ENCODE data around the gene AKAP13. TPM values are rescaled to one million over a fixed set of nuclear protein-coding genes. Genes with fewer than 3 reads are reported as not detected.

AKAP13 gene
- total and polyA plus RNA-seq, 5 donors from 2014 or later: 106 to 482 (median 112) TPM

DNA sequence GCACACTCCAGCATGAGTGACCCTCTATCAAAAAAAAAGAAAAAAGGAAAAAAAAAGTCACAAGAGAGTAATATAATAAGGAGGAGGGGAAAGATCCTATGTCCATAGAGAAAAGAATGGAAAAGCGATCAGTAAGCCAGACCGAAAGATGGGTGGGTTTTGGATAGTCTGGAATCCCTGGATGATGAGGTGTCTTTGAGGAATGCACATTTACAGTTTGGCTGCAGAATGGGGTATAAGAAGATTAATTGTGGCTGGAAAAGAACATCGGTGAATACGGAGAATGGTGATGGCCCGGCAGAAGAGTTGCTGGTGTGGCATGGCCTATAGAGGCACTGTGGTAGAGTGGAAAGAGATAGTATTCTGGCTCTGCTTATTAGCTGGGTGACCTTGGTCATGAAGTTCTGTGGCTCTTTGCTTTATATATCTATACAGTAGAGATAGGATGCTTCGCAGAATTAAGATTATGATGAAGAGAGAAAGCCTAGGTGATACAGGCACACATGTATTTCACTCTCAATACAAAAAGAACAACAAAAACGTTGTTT is 187.9 kb downstream of the AKAP13 start:
- DNase-seq (no peak), ATAC-seq (ENCODE audit: low read depth in 2 of 2) (no peak)
- Mint-ChIP-seq H3K36me3 (peaks cover 11% of the 10 kb centered on the region), H3K27ac (peak overlapping the region in 1 of 3 donors; percentile 23), H3K4me1 (peaks cover 30 to 38% (median 34%) of the 10 kb centered on the region in 4 donors), H3K4me3 (no peak overlapping the region), H3K27me3 (no peaks in the 10 kb centered on the region), H3K9me3 (no peaks in the 10 kb centered on the region)
- Histone ChIP-seq H3K9me3 (ENCODE audit: control insufficient read depth in 2 of 2, low read length in 2 of 2) (no peaks in the 10 kb centered on the region), H3K4me1 (ENCODE audit: control insufficient read depth, insufficient read depth, low read length, poor library complexity, severe bottlenecking) (no peaks in the 10 kb centered on the region), H3K27ac (ENCODE audit: insufficient read depth, low read length, poor library complexity, severe bottlenecking) (no peak overlapping the region), H3K4me3 (ENCODE audit: low read depth, low read length) (no peak overlapping the region), H3K36me3 (ENCODE audit: control insufficient read depth, insufficient read depth, low read length) (peaks cover 4% of the 10 kb centered on the region), H3K27me3 (ENCODE audit: control insufficient read depth, insufficient read depth, low read length) (no peaks in the 10 kb centered on the region)

DNA sequence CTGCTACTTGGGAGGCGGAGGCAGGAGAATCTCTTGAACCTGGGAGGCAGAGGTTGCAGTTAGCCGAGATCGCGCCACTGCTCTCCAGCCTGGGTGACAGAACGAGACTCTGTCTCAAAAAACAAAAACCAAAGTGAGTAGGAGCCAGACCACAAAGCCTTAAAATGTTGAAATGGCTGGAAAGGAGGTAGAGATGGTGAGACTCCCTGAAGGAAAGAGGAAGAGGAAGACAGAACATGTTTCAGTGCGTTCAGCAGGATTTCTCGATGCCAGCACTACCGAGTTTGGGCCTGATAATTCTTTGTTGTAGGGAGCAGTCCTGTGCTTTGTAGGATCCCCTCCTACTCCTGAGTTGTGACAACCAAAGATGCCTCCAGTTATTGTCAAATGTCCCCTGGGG is 189.9 kb downstream of the AKAP13 start:
- H3K27ac ChIP-seq (ENCODE audit: insufficient read depth, low read length, poor library complexity, severe bottlenecking): no peak overlapping the region

DNA sequence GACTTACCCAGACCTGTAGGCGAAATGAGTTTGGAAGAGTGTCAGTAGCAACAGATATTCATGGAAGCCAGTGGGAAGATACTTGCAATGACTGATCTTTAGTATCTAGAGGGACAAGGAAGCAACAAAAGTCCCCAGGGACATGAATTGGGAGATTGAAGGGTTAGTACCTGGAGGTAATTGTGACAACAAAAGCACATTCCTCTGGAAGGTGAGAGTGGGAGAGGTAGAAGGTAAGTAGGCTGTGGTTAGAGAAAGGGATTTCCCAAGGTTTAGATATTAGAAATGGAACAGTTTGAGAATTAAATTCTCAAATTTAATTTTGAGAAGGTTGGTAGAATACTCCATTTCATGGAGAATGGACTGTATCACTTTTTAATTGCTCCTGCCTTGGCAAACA is 191.4 kb downstream of the AKAP13 start:
- H3K4me1 Mint-ChIP-seq: peaks cover 16 to 38% (median 28%) of the 10 kb centered on the region in 4 donors
- Histone ChIP-seq H3K36me3 (ENCODE audit: control insufficient read depth, insufficient read depth, low read length) (peaks cover 8% of the 10 kb centered on the region), H3K9me3 (ENCODE audit: control insufficient read depth in 2 of 2, low read length in 2 of 2) (no peaks in the 10 kb centered on the region), H3K4me1 (ENCODE audit: control insufficient read depth, insufficient read depth, low read length, poor library complexity, severe bottlenecking) (no peaks in the 10 kb centered on the region), H3K4me3 (ENCODE audit: low read depth, low read length) (no peak overlapping the region), H3K27ac (ENCODE audit: insufficient read depth, low read length, poor library complexity, severe bottlenecking) (no peak overlapping the region), H3K27me3 (ENCODE audit: control insufficient read depth, insufficient read depth, low read length) (no peaks in the 10 kb centered on the region)
- peak overlapping the region; percentile 16 to 44 (median 34) for H3K27ac Mint-ChIP-seq
- H3K27me3 Mint-ChIP-seq: no peaks in the 10 kb centered on the region
- peaks cover 11% of the 10 kb centered on the region for H3K36me3 Mint-ChIP-seq
- ATAC-seq (ENCODE audit: low read depth in 2 of 2) (no peak), DNase-seq (no peak)
- no peak overlapping the region for H3K4me3 Mint-ChIP-seq
- no peaks in the 10 kb centered on the region for H3K9me3 Mint-ChIP-seq

More for the DNA sequence above, 189.9 kb downstream of the AKAP13 start:
- no peaks in the 10 kb centered on the region for H3K4me1 ChIP-seq (ENCODE audit: control insufficient read depth, insufficient read depth, low read length, poor library complexity, severe bottlenecking)
- DNase-seq (no peak), ATAC-seq (ENCODE audit: low read depth in 2 of 2) (no peak)
- no peaks in the 10 kb centered on the region for H3K9me3 ChIP-seq (ENCODE audit: control insufficient read depth in 2 of 2, low read length in 2 of 2)
- Mint-ChIP-seq H3K4me3 (no peak overlapping the region), H3K27ac (peak overlapping the region in 2 of 3 donors; percentile 30 to 67), H3K36me3 (peaks cover 11% of the 10 kb centered on the region), H3K9me3 (no peaks in the 10 kb centered on the region), H3K27me3 (no peaks in the 10 kb centered on the region), H3K4me1 (peaks cover 16 to 33% (median 32%) of the 10 kb centered on the region in 4 donors)
- peaks cover 3% of the 10 kb centered on the region for H3K36me3 ChIP-seq (ENCODE audit: control insufficient read depth, insufficient read depth, low read length)
- no peak overlapping the region for H3K4me3 ChIP-seq (ENCODE audit: low read depth, low read length)
- no peaks in the 10 kb centered on the region for H3K27me3 ChIP-seq (ENCODE audit: control insufficient read depth, insufficient read depth, low read length)

DNA sequence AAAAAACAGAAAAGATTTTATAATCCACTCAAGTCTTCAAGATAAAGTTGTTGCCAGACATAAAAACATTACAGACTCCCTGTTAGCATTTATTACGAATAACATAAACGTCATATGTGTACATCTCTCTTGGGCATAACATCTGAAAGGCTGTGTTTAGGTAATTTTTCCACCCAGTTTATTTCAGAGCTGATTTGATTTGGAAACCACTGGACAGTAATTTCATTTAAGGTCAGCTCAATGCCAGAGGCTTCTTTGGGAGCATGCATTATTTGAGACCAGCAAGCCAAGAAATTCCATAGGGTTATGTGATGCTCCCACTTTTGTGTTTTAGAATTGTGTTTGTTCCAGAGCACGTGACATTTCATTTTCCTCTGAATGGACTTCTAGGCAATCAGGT is 196.0 kb downstream of the AKAP13 start:
- Mint-ChIP-seq H3K27me3 (no peaks in the 10 kb centered on the region), H3K9me3 (no peaks in the 10 kb centered on the region), H3K27ac (peak overlapping the region in 1 of 3 donors; percentile 16), H3K4me1 (peaks cover 13 to 43% (median 33%) of the 10 kb centered on the region in 4 donors), H3K36me3 (peaks cover 9% of the 10 kb centered on the region), H3K4me3 (no peak overlapping the region)
- Histone ChIP-seq H3K36me3 (ENCODE audit: control insufficient read depth, insufficient read depth, low read length) (peaks cover 22% of the 10 kb centered on the region), H3K27ac (ENCODE audit: insufficient read depth, low read length, poor library complexity, severe bottlenecking) (no peak overlapping the region), H3K4me1 (ENCODE audit: control insufficient read depth, insufficient read depth, low read length, poor library complexity, severe bottlenecking) (peaks cover 16% of the 10 kb centered on the region), H3K9me3 (ENCODE audit: control insufficient read depth in 2 of 2, low read length in 2 of 2) (no peaks in the 10 kb centered on the region), H3K27me3 (ENCODE audit: control insufficient read depth, insufficient read depth, low read length) (no peaks in the 10 kb centered on the region), H3K4me3 (ENCODE audit: low read depth, low read length) (no peak overlapping the region)
- DNase-seq (no peak), ATAC-seq (ENCODE audit: low read depth in 2 of 2) (no peak)

DNA sequence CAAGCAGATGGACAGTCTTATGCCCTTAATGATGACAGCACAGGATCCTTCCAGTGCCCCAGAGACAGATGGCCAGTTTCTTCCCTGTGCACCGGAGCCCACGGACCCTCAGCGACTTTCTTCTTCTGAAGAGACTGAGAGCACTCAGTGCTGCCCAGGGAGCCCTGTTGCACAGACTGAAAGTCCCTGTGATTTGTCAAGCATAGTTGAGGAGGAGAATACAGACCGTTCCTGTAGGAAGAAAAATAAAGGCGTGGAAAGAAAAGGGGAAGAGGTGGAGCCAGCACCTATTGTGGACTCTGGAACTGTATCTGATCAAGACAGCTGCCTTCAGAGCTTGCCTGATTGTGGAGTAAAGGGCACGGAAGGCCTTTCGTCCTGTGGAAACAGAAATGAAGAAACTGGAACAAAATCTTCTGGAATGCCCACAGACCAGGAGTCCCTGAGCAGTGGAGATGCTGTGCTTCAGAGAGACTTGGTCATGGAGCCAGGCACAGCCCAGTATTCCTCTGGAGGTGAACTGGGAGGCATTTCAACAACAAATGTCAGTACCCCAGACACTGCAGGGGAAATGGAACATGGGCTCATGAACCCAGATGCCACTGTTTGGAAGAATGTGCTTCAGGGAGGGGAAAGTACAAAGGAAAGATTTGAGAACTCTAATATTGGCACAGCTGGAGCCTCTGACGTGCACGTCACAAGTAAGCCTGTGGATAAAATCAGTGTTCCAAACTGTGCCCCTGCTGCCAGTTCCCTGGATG is 198.7 kb downstream of the AKAP13 start:
- no peaks in the 10 kb centered on the region for H3K27me3 Mint-ChIP-seq
- no peaks in the 10 kb centered on the region for H3K27me3 ChIP-seq (ENCODE audit: control insufficient read depth, insufficient read depth, low read length)
- H3K4me3 Mint-ChIP-seq: peak overlapping the region in 1 of 4 donors; percentile 51
- no peak for ATAC-seq (ENCODE audit: low read depth in 2 of 2)
- peaks cover 42% of the 10 kb centered on the region for H3K4me1 ChIP-seq (ENCODE audit: control insufficient read depth, insufficient read depth, low read length, poor library complexity, severe bottlenecking)
- no peaks in the 10 kb centered on the region for H3K9me3 ChIP-seq (ENCODE audit: control insufficient read depth in 2 of 2, low read length in 2 of 2)
- no peak for DNase-seq
- H3K4me3 ChIP-seq (ENCODE audit: low read depth, low read length): no peak overlapping the region
- H3K4me1 Mint-ChIP-seq: peaks cover 24 to 52% (median 48%) of the 10 kb centered on the region in 4 donors
- H3K27ac ChIP-seq (ENCODE audit: insufficient read depth, low read length, poor library complexity, severe bottlenecking): no peak overlapping the region
- peaks cover 22% of the 10 kb centered on the region for H3K36me3 ChIP-seq (ENCODE audit: control insufficient read depth, insufficient read depth, low read length)
- H3K36me3 Mint-ChIP-seq: peaks cover 10% of the 10 kb centered on the region
- H3K27ac Mint-ChIP-seq: peak overlapping the region; percentile 22 to 92 (median 82)
- no peaks in the 10 kb centered on the region for H3K9me3 Mint-ChIP-seq

DNA sequence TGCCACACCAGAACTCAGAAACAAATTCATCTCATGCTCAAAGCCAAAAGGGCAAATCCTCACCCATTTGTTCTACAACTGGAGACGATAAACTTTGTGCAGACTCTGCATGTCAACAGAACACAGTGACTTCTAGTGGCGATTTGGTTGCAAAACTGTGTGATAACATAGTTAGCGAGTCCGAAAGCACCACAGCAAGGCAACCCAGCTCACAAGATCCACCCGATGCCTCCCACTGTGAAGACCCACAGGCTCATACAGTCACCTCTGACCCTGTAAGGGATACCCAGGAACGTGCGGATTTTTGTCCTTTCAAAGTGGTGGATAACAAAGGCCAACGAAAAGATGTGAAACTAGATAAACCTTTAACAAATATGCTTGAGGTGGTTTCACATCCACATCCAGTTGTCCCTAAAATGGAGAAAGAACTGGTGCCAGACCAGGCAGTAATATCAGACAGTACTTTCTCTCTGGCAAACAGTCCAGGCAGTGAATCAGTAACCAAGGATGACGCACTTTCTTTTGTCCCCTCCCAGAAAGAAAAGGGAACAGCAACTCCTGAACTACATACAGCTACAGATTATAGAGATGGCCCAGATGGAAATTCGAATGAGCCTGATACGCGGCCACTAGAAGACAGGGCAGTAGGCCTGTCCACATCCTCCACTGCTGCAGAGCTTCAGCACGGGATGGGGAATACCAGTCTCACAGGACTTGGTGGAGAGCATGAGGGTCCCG is 199.7 kb downstream of the AKAP13 start:
- ATAC-seq (ENCODE audit: low read depth in 2 of 2) (no peak), DNase-seq (no peak)
- Histone ChIP-seq H3K4me1 (ENCODE audit: control insufficient read depth, insufficient read depth, low read length, poor library complexity, severe bottlenecking) (peaks cover 52% of the 10 kb centered on the region), H3K4me3 (ENCODE audit: low read depth, low read length) (peak overlapping the region; percentile 95), H3K36me3 (ENCODE audit: control insufficient read depth, insufficient read depth, low read length) (peaks cover 19% of the 10 kb centered on the region), H3K9me3 (ENCODE audit: control insufficient read depth in 2 of 2, low read length in 2 of 2) (no peaks in the 10 kb centered on the region), H3K27ac (ENCODE audit: insufficient read depth, low read length, poor library complexity, severe bottlenecking) (peak overlapping the region; percentile 90), H3K27me3 (ENCODE audit: control insufficient read depth, insufficient read depth, low read length) (no peaks in the 10 kb centered on the region)
- Mint-ChIP-seq H3K36me3 (peaks cover 15% of the 10 kb centered on the region), H3K27me3 (no peaks in the 10 kb centered on the region), H3K4me3 (peak overlapping the region; percentile 74 to 91 (median 89)), H3K27ac (peak overlapping the region; percentile 92 to 98 (median 98)), H3K9me3 (no peaks in the 10 kb centered on the region), H3K4me1 (peaks cover 33 to 61% (median 53%) of the 10 kb centered on the region in 4 donors)

DNA sequence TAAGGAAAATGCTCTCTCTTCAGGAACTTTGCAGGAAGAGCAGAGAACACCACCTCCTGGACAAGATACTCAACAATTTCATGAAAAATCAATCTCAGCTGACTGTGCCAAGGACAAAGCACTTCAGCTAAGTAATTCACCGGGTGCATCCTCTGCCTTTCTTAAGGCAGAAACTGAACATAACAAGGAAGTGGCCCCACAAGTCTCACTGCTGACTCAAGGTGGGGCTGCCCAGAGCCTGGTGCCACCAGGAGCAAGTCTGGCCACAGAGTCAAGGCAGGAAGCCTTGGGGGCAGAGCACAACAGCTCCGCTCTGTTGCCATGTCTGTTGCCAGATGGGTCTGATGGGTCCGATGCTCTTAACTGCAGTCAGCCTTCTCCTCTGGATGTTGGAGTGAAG is 200.5 kb downstream of the AKAP13 start:
- peak; percentile 13 to 87 (median 25) for DNase-seq
- peaks cover 36 to 68% (median 58%) of the 10 kb centered on the region in 4 donors for H3K4me1 Mint-ChIP-seq
- H3K27ac Mint-ChIP-seq: peak overlapping the region; percentile 92 to 98 (median 98)
- ATAC-seq (ENCODE audit: low read depth in 2 of 2): peak; percentile 19 to 49
- Histone ChIP-seq H3K4me1 (ENCODE audit: control insufficient read depth, insufficient read depth, low read length, poor library complexity, severe bottlenecking) (peaks cover 60% of the 10 kb centered on the region), H3K36me3 (ENCODE audit: control insufficient read depth, insufficient read depth, low read length) (peaks cover 20% of the 10 kb centered on the region), H3K27ac (ENCODE audit: insufficient read depth, low read length, poor library complexity, severe bottlenecking) (peak overlapping the region; percentile 90), H3K27me3 (ENCODE audit: control insufficient read depth, insufficient read depth, low read length) (no peaks in the 10 kb centered on the region), H3K4me3 (ENCODE audit: low read depth, low read length) (peak overlapping the region; percentile 95), H3K9me3 (ENCODE audit: control insufficient read depth in 2 of 2, low read length in 2 of 2) (no peaks in the 10 kb centered on the region)
- no peaks in the 10 kb centered on the region for H3K27me3 Mint-ChIP-seq
- H3K9me3 Mint-ChIP-seq: no peaks in the 10 kb centered on the region
- peaks cover 22% of the 10 kb centered on the region for H3K36me3 Mint-ChIP-seq
- peak overlapping the region; percentile 87 to 96 (median 91) for H3K4me3 Mint-ChIP-seq
